Activated T-helper 1 cell treated with Interleukin-2 at 50 U/mL for 16 hours (primary cell): Measurements from ENCODE around the gene AGMO.
"Not testable (repeated sequence)": the region's sequence is repeated elsewhere in the genome, so short reads cannot be mapped to it uniquely, and the experiment has no call there.

ENCODE experiments used
- DNase-seq: peaks from one replicate; pipeline ENCODE4 v3.0.0-alpha.2; 2020; ENCODE audit warnings: low read depth

Gene AGMO

DNA sequence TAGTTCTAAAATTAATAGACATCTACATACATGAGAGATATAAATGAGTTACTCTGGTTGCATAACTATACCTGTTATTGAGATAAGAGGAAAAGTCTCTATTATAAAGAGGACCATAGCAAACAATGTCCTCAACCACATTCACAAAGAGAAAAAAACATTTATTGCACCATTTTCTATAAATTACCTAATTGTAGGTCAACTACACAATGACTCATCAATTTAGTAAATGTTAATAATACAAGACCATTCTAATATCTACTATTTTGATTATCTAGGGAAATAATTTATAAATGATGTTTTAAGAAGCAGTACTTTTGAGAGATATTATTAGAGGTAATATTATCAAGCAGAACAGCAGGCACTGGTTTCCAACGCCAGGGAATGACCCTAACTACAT is 246.1 kb downstream of the AGMO start:
- DNase-seq, result no peak

DNA sequence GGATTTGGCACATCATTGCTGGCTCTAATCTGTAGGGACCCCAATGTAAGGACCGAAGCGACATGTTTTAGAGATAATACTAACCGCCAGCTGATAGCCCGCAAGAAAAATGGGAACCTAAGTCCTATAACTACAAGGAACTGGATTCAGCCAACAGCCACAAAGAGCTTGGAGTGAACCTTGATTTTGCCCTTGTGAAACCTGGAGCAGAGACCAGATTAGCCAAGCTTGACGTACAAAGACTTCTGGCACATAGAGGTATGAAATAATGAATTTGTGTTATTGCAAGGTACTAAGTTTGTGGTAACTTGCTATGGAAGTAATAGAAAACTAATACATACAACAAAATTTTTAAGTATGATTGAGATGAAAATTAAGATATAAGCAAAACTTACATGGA is 246.9 kb downstream of the AGMO start:
- DNase-seq, result no peak

DNA sequence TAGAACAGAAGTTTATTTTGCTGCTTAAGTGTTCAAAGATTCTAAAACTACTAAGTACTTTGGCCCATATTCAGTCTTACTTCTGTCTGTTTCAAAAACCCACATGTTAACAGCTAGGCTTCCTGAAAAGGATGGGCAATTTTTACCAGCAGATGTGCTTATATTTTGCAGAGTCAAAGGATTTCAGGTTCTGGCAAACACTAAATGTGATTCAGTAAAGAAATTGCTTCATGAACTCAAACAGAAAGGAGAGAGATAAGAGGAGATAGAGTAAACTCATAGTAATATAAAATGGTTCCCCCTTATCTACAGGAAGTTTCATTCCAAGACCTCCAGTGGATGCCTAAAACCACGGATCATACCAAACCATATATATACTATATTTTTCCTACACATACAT is 248.5 kb downstream of the AGMO start:
- no peak for DNase-seq

DNA sequence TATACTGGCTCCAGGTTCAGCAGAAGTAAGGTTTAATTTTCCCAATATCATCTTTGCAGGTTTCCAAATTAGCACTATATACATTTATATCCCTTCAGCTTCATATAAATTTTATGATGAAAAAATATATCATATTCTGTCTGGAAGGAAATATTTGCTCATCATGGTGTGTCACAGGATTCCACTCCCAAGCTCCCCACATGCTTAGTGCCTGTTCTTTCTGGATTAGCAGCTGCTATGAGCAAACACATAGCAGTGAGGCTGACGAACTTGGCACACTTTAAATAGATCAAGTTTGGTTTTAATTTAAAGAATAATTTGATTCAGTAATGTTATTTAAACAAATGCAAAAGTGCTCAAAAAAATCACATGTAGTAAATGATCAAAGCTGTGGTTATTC is 251.9 kb downstream of the AGMO start:
- DNase-seq, result no peak

DNA sequence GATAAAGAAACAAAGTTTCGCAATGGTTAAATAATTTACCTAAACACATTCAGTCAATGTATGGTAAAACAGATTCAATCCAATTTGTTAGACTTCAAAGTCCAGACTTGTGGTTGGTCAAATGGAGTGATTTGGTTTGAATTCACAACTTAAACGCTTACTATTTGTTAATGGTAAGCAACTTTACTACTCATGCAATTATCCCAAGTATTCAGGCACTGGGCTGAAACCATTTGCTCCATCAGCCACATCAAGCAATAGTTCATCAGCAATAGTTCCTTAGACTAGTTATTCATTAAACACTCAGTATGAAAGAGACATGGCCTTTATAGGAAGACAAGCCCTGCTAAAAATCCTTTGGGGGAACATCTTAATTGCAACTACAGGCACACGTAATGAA is 253.0 kb downstream of the AGMO start:
- no peak for DNase-seq

DNA sequence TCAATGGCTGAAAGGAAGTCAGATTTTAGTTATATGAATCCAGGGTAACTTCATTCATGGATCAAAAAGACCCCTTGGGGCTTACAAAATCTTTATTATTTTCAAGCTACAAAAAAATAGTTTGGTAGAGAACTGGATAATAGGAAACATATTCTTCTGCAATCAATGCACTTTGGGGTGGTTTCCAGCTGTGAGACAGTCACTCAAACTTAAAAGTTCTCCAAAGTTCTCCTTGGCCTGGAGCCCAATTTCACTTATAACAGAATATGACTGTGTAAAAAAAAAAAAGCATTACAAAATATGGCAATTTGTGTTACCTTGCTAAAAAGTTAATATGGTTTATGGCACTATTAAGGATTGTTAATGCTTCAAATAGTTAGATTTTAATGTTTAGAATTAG is 255.5 kb downstream of the AGMO start:
- no peak for DNase-seq

DNA sequence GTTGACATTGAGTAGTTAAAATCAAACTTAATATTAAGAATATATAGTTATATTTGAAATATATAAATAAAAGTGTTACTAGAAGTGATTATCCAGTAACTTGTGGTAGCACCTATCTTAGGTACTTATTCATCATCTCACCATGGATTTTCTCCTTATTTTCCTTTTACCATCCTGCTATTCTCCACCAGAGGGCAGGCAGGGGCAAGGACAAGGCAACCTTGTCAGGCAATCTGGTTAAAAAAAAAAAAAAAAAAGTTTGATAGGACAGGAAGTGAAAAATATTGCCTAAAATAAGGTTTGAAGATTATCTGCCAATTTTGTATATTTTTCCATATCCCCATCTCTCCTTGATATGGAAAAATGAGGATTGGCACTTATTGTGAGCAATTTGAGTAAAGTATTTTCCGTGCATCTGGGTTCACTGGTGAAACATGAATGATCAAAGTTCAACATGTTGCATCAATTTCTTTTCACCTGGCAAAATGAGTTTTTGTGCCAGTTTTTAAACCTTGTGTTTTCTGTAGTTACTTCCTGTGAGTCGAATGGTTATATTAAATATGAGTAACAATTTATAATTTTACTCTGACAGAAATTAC is 256.7 kb downstream of the AGMO start:
- DNase-seq, result no peak

DNA sequence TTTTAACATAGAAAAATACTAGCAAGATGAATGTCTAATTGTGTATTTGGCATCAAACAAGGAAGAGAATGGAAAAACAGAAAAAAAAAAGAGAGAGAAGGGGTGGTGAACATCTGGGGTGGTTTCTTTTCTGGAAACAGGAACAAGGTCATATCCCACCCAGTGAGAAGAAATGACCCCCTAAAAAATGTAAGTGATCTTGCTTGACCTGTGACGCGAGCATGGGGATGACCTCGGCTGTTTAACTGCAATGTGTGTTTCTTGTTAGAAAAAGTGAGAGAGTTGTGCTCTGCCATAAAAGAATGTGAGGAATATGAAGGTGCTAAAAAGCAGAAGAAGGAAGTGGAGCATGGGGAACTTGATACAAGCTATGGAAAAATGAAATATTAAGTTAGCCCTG is 258.5 kb downstream of the AGMO start:
- DNase-seq, result no peak

DNA sequence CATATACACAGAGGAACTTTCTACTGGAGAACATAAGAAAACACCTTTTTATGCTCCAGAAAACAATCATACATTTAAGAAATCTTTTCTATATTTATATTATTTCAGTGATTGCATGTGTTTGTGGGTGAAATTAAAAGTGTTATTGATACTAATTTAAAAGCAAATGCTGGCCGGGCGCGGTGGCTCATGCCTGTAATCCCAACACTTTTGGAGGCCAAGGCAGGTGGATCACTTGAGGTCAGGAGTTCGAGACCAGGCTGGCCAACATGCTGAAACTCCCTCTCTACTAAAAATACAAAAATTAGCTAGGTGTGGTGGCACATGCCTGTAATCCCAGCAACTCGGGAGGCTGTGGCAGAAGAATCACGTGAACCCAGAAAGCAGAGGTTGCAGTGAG is 260.8 kb downstream of the AGMO start:
- not testable (repeated sequence) for DNase-seq

DNA sequence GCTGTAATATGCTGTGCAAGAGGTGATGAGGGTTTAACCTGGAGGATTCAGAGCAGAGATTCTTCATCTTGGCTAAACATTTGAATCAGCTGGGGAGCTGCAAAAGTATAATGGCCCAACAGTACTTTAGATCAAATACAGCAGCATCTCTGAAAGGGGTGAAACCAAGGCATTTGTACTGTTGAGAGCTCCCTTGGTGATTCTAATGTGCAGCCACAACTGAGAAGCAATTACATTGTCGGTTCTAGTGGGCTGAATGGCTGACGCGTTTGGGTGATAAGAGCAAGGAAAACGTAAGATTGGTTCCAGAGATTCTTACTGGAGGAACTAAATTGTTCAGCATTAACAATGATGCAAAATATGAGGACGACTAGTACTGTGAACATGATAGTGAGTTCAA is 269.7 kb downstream of the AGMO start:
- no peak for DNase-seq

DNA sequence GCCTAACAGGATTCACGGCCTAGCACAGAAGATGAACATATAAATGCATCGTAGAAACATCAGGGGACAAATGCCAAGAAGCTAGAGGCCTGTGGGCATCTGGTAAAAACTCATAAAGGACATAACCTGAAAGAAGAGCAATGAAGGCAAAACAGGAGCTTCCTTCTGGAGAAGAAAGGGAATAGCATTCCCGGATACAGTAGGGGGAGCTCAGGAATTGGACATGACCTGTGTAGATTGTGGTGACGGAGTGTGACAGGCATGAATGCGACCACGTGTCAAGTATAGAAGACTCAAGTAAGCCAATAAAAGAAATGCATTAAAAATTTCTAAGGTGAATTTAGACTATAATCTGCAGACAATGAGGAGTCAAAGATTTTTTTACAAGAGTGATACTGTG is 270.1 kb downstream of the AGMO start:
- DNase-seq, result no peak

DNA sequence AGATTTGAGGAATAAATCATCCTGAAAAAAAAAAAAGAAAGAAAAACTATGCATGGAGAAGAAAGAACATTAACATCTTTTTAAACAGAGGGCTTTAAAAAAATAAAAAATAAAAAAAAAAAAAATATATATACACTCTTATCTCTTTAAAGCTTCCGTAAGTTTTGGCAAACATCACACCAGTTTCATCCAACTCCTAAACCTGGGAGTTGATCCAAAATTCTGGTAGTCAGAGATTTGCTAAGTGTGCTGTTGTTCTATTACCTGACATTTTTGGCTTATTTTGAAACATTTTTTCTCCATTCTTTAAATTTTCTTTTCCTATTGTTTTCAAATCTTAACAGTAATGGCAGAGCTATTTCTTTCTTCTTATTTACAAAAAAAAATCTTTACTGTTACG is 273.1 kb downstream of the AGMO start:
- no peak for DNase-seq

DNA sequence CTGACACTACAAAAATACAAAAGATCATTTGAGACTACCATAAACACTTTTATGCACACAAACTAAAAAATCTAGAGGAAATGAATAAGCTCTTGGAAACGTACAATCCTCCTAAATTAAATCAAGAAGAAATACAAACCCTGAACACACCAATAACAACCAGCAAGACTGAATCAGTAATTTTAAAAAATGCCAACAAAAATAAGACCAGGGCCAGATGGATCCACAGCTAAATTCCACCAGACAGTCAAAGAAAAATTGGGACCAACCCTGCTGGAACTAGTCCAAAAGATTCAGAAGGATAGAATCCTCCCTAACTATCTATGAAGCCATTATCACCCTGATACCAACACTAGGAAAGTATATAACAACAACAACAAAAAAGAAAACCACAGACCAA is 277.4 kb downstream of the AGMO start:
- DNase-seq, result no peak

DNA sequence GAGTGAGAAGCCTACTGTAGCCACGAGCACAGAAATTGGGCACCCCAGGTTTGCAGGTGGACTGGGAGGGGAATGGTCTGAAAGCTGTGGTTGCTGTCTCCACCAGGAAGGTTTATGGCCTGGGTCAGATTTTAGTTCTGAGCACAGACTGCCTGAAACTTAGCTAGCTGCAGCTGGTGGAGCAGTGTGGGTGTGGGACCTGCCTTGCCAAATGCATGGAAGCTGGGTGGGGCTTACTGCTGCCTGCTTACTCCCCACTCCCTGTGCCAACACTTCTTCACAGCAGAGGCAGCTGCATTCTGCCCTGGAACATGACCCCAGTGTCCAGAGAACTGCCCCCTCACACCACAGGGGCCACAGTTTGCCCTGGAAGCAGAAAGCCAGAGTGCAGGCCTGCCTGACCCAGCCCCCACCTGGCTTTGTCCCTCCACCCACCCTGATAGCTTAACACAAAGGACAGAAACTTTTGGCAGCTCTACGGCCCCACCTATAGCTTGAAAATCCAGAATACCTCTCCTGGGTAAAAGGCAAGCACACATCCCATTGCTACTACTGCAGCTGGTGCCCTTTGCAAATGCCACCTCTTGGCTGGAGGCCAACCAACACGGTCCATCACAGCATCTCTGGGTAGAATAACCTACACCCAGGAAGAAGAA is 281.6 kb downstream of the AGMO start:
- DNase-seq, result no peak

DNA sequence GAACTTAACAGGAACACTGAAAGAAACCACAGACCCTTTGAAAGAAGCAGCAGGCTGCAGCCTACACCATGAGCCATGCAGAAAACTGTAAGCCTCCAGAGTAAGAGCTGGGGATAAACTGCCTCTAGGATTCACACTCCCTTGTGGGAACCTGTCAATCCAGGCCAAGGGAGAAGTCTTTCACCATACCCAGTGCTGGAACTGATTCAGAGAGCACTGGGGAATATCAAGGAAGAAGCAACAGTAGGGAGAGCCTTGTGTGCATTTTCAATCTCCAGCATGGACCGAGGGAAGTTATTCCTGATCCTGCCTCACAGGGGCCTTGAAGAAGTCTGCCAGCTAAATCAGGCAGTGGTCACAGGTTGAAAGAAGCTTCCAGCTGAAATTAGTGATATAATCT is 282.2 kb downstream of the AGMO start:
- DNase-seq, result no peak

DNA sequence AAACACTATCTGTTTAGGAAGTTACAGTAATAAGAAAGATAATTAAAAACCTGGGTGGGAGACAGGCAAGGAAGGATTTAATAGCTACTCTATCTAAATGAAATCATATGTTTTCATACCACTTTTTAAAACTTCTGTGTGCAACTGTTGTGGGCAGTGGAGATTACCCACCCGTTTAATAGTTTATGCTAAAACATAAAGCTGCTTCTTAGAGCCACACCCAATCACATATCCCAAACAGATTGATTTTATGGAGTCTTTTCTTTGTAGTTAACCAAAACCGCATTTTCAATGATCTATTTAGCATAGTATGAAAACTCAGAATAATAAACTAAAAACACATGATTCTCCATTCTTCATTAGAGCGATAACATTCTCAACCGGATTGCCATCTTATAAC is 304.1 kb downstream of the AGMO start:
- DNase-seq, result no peak

DNA sequence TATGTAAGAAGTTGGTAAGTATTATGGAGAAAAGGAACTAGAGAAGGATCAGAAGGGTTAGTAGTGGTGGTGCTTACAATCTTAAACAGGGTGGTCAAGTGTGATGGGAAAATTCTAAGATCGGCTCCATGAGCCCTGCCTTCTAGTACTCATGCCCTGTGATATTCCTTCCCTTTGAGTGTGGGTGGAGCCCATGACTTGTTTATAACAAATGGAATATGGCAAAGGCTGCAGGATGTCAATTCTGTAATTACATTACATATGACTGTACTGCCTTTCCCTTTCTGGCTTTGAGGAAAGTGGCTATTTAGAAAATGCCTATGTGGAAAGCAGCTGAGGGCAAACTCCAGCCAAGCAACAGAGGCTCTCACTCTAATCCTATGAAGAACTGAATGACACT is 309.6 kb downstream of the AGMO start:
- DNase-seq, result no peak

DNA sequence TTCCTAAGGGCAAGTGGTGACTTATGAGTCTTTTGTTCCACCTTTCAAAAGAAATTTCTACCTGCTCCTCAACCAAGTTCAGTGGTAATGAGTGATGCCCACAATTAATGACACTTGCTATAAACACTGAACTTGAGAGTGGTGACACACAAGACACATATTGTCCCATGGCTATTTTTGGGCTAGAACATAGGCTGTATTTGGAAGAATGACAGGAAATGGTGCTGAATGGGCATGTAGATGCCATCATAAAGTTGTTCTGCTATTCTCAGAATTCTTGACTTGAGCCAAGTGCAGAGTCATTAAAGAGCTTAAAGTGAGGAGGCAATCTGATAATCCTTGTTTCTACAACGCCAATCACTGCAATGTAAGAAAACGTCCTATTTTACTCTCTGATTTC is 313.3 kb downstream of the AGMO start:
- no peak for DNase-seq

DNA sequence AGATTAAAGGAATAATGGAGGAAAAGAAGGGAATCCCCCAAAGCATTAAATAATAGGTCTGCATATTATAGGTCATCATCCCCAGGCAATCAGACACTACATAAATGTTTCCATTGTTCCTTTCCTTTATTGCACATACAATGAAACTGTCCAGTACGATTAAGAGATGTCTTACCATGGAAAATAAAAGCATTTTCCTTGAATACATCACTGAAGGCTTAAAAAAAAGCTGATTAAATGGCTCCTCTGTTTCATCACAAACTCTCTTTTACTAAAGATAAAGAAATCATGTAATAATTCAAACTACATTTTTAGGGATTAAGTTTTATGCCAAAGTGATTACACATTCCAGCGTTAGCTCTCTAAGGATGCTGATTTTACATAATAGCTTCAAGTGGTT is 316.0 kb downstream of the AGMO start:
- no peak for DNase-seq

DNA sequence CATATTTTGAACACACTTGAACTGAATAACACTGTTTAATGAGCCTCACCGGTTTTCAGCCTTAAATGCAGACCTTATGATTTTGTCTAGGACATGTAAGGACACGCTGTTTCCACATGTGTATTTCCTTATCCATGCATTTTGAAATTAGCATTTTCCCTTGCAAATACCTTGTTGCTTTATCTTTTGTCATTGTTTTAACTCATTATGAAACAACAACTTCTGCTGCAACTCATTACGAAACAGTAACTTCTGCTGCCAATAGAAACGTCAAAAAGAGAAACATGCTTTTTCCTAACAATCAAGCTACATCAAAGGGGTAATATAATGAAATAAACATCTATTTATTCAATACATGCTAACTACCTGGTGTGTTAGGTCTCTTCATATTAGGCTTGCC is 322.0 kb downstream of the AGMO start:
- DNase-seq, result no peak

DNA sequence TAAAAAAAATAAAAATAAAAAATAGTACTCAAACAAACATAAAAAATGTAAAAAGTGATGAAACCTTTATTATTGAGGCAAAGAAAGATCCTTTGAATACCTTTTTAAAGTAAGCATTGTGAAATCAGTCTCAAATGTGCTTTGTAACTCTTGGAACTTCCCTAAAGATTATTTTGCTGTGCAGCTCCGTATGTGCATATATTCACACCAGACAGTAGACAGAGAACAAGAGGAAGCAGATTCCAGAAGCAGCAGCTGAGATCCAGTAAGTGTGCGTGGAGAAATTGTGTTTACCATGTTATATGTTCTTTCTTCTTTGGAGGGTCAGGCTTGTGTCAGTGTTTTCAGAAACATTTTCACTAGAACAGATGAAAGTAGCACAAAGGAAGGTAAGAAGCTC is 324.9 kb downstream of the AGMO start:
- DNase-seq, result no peak

DNA sequence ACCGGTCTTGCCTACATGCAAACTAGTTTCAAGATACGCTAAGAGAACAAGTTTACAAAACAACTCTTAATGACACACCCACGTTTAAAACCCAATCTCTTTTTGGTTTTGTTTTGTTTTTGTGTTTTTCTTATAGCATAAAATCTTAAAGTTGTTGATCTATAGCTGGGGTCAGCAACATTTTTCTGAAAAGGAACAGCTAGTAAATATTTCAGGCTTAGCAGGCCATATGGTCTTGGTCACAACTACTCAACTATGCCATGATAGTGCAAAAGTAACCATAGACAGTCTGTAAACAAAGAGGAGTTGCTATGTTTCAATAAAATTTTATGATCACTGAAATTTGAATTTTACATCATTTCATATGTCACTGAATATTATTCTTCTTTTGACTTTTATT is 327.4 kb downstream of the AGMO start:
- no peak for DNase-seq

DNA sequence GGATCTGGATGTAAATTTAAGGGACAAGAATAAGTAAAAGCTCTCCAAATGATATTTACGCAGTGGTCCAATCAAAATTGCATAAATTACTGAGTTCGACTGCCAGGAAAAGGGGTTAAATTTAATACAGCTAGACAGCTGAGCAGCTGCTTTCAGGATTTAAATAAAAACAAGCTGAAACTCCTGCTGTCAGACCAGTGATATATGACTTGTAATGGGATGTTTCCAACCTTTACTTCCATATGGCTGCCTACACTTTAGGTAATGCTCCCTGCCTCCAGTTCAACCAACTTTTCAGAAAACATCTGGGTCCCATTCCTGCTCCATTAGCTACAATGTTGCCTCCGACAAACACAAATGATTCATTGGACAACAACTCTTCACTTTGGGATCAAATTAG is 333.0 kb downstream of the AGMO start:
- DNase-seq, result no peak

DNA sequence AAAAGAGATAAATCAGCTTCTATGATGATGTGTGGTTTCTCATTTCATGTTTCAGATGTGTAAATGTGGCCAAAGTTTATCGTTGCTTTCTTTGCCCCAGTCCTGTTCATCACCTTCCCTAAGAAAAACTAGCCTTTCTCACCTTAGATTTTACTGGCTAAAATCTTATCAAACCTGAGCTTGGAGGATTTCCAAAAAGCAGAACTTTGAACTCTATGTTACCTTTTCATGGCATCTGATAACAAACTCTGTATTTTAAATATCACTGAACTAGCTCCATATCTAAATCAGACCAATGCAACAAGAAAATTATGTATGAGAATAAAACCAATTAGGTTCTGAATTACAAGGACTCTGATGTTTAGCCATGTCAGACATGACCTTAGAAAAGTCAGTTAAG is 335.8 kb downstream of the AGMO start:
- no peak for DNase-seq

DNA sequence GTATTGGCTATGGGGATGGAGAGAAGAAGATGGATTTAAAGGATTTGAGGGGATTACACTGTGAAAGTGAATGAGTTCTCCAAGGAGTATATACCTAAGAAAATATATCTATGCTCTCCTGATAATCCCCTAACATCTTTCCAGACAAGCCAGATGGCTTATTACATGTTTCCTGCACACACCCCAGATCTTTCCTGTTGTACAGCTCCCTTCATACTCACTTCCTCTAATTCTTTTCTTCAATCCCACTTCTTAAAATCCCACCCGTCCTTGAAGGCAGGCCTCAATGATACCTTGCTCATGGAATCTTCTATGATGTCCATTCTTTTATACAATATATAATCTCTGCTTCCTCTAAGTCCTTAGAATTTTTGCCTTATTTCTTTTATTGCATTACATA is 342.1 kb downstream of the AGMO start:
- DNase-seq, result no peak
